Cardiac fibroblast (primary cell): ENCODE results near the gene ARNT2.

Experiments
- DNase-seq, 2 donors: peaks; one replicate each; pipeline versions ENCODE4 v3.0.0 to v3.0.0-alpha.2; 2010; ENCODE audit warnings: low read depth in 2 of 2
- H3K4me3 ChIP-seq, 2 donors: replicated peaks in 1 of 2; 1 replicate in 1 of 2; 2 replicates in 1 of 2; pipeline ENCODE4 v1.5.1; 2011; ENCODE audit warnings: low read depth in 2 of 2, low read length in 2 of 2, mild to moderate bottlenecking in 2 of 2, moderate library complexity in 1 of 2
- CTCF ChIP-seq: IDR thresholded peaks from one replicate; pipeline ENCODE4 v1.5.1; 2011; ENCODE audit warnings: low read depth, mild to moderate bottlenecking, low read length, inconsistent platforms

ARNT2 gene

GRCh38 chr15:80405554-80405850 is 1.3 kb downstream of the ARNT2 start:
- no peak overlapping the region for H3K4me3 ChIP-seq
- no peak for TF ChIP-seq CTCF
- DNase-seq = no peak

GRCh38 chr15:80405970-80406369 is 1.8 kb downstream of the ARNT2 start:
- TF ChIP-seq CTCF = no peak
- DNase-seq = no peak
- H3K4me3 ChIP-seq = no peak overlapping the region

GRCh38 chr15:80411788-80412288 is 7.7 kb downstream of the ARNT2 start:
- DNase-seq = no peak
- TF ChIP-seq CTCF = no peak

GRCh38 chr15:80414546-80415357 is 10.6 kb downstream of the ARNT2 start:
- no peak for TF ChIP-seq CTCF
- DNase-seq = no peak
- no peak overlapping the region for H3K4me3 ChIP-seq

More at GRCh38 chr15:80411788-80412288, 7.7 kb downstream of the ARNT2 start:
- no peak overlapping the region for H3K4me3 ChIP-seq

- no peak for DNase-seq
- H3K4me3 ChIP-seq = no peak overlapping the region
- TF ChIP-seq CTCF = no peak
Observed at GRCh38 chr15:80415358-80415670, 11.1 kb downstream of the ARNT2 start.

- H3K4me3 ChIP-seq = no peak overlapping the region
- no peak for TF ChIP-seq CTCF
- no peak for DNase-seq
Observed at GRCh38 chr15:80416702-80417101, 12.5 kb downstream of the ARNT2 start.
